Stimulated activated CD4-positive, alpha-beta T cell treated with anti-CD3 and anti-CD28 coated beads, TNF-alpha, amount 100 ng/mL, for 4 hours (primary cell): ENCODE results near the gene MYH7.
"Not testable (repeated sequence)": the region's sequence is repeated elsewhere in the genome, so short reads cannot be mapped to it uniquely, and the experiment has no call there.

ENCODE experiments used
- DNase-seq, 3 experiments: peaks; one replicate each; pipeline ENCODE4 v3.0.0-alpha.2; 2020; ENCODE audit warnings: low read depth in 3 of 3

MYH7 gene

GRCh38 chr14:23435543-23436326 is at the start of gene MYH7:
Gene MYH7 (minus strand): TSS chr14:23435660. CDS start chr14:23433732, 1,928 bp downstream.
- no peak for DNase-seq

- no peak for DNase-seq
Measured at GRCh38 chr14:23483236-23483854, 47.9 kb upstream of the MYH7 start.

GRCh38 chr14:23482823-23483148 is 47.3 kb upstream of the MYH7 start:
- no peak for DNase-seq

- no peak for DNase-seq
Measured at GRCh38 chr14:23481979-23482822, 46.7 kb upstream of the MYH7 start.

GRCh38 chr14:23481362-23481970 is 46.0 kb upstream of the MYH7 start:
- no peak for DNase-seq

GRCh38 chr14:23478109-23478759 is 42.8 kb upstream of the MYH7 start:
- DNase-seq, result peak; percentile 23 to 47 (median 44)

GRCh38 chr14:23470947-23471346 is 35.5 kb upstream of the MYH7 start:
- DNase-seq, result no peak

GRCh38 chr14:23469906-23470403 is 34.5 kb upstream of the MYH7 start:
- peak in 1 of 3 experiments; percentile 9 for DNase-seq

- peak; percentile 78 to 83 (median 82) for DNase-seq
Measured at GRCh38 chr14:23469127-23469905, 33.9 kb upstream of the MYH7 start, which contains the start of gene NGDN. Gene NGDN (plus strand): TSS chr14:23469703. CDS start chr14:23469716, 13 bp downstream.

GRCh38 chr14:23468704-23469126 is 33.3 kb upstream of the MYH7 start:
- DNase-seq, result no peak

- DNase-seq, result no peak
Measured at GRCh38 chr14:23465261-23465660, 29.8 kb upstream of the MYH7 start.

- DNase-seq, result no peak
Measured at GRCh38 chr14:23464700-23465099, 29.2 kb upstream of the MYH7 start.

GRCh38 chr14:23460960-23461359 is 25.5 kb upstream of the MYH7 start:
- DNase-seq, result no peak

- no peak for DNase-seq
Measured at GRCh38 chr14:23457587-23458445, 22.4 kb upstream of the MYH7 start.

- not testable (repeated sequence) for DNase-seq
Measured at GRCh38 chr14:23456883-23457586, 21.6 kb upstream of the MYH7 start.

- DNase-seq, result no peak
Measured at GRCh38 chr14:23454445-23454856, 19.0 kb upstream of the MYH7 start.

GRCh38 chr14:23452237-23452636 is 16.8 kb upstream of the MYH7 start:
- no peak for DNase-seq

GRCh38 chr14:23450379-23450778 is 14.9 kb upstream of the MYH7 start:
- DNase-seq, result no peak

GRCh38 chr14:23449314-23449713 is 13.9 kb upstream of the MYH7 start:
- no peak for DNase-seq
